Measurements from ENCODE around the gene TPGS2. TPM values are rescaled to one million over a fixed set of nuclear protein-coding genes. Genes with fewer than 3 reads are reported as not detected.
A peak's percentile ranks its signal among the peaks of the same experiment; 100 is the strongest.

TPGS2 gene
- total RNA-seq, 8 experiments from 2014 or later, result 29.4 to 160 (median 121) TPM

GRCh38 chr18:36839835-36840234 lies 11.0 kb upstream of the TPGS2 start:
- Histone ChIP-seq H3K4me3 (no peak overlapping the region), H3K27ac (no peak overlapping the region), H3K4me1 (replicated peaks in 1 of 2) (no peaks in the 10 kb centered on the region)
- in situ Hi-C loops (cut with MboI; ENCODE audit: low pct_unique_long_range_greater_than_20kb in 2 of 9, low sequenced_read_pairs in 9 of 9, unreplicated experiment in 9 of 9), result no loop called here
- 68 to 100% (median 98%) methylated on average over 1 to 4 of the region's 4 CpGs; no CpG with 5 or more reads in 2 of the 10 experiments for WGBS, 10 experiments
- ATAC-seq (replicated peaks in 6 of 8), result no peak

- peaks cover 0 to 6% of the 10 kb centered on the region in 2 donors for H3K4me1 ChIP-seq (replicated peaks in 1 of 2)
- ATAC-seq (replicated peaks in 6 of 8), result no peak
- in situ Hi-C loops (cut with MboI; ENCODE audit: low pct_unique_long_range_greater_than_20kb in 2 of 9, low sequenced_read_pairs in 9 of 9, unreplicated experiment in 9 of 9), result no loop called here
- no peak overlapping the region for H3K27ac ChIP-seq
- no peak overlapping the region for H3K4me3 ChIP-seq
- WGBS, 10 experiments, result 83 to 100% (median 100%) methylated on average over 1 of the region's 1 CpG; no CpG with 5 or more reads in 2 of the 10 experiments
Measured at GRCh38 chr18:36835927-36836326, 7.1 kb upstream of the TPGS2 start.

- 60 to 100% (median 96%) methylated on average over 1 to 2 of the region's 2 CpGs; no CpG with 5 or more reads in 4 of the 10 experiments for WGBS, 10 experiments
- Histone ChIP-seq H3K4me3 (no peak overlapping the region), H3K27ac (no peak overlapping the region), H3K4me1 (replicated peaks in 1 of 2) (peaks cover 4 to 18% of the 10 kb centered on the region in 2 donors)
- in situ Hi-C loops (cut with MboI; ENCODE audit: low pct_unique_long_range_greater_than_20kb in 2 of 9, low sequenced_read_pairs in 9 of 9, unreplicated experiment in 9 of 9), result no loop called here
- ATAC-seq (replicated peaks in 6 of 8), result no peak
Measured at GRCh38 chr18:36833120-36833519, 4.3 kb upstream of the TPGS2 start.

- ATAC-seq (replicated peaks in 6 of 8), result no peak
- peaks cover 7 to 22% of the 10 kb centered on the region in 2 donors for H3K4me1 ChIP-seq (replicated peaks in 1 of 2)
- H3K27ac ChIP-seq, result no peak overlapping the region
- no peak overlapping the region for H3K4me3 ChIP-seq
- in situ Hi-C loops (cut with MboI; ENCODE audit: low pct_unique_long_range_greater_than_20kb in 2 of 9, low sequenced_read_pairs in 9 of 9, unreplicated experiment in 9 of 9), result no loop called here
- 0 to 71% (median 17%) methylated on average over 1 of the region's 1 CpG; no CpG with 5 or more reads in 3 of the 10 experiments for WGBS, 10 experiments
Measured at GRCh38 chr18:36831139-36831538, 2.3 kb upstream of the TPGS2 start.

- in situ Hi-C loops (cut with MboI; ENCODE audit: low pct_unique_long_range_greater_than_20kb in 2 of 9, low sequenced_read_pairs in 9 of 9, unreplicated experiment in 9 of 9), result no loop called here
- peak in 1 of 8 experiments; percentile 1 for ATAC-seq (replicated peaks in 6 of 8)
- WGBS, 10 experiments, result 0 to 88% (median 40%) methylated on average over 1 of the region's 1 CpG; no CpG with 5 or more reads in 1 of the 10 experiments
- peaks cover 7 to 22% of the 10 kb centered on the region in 2 donors for H3K4me1 ChIP-seq (replicated peaks in 1 of 2)
- H3K27ac ChIP-seq, result no peak overlapping the region
- peak overlapping the region; percentile 49 to 89 (median 73) for H3K4me3 ChIP-seq
Measured at GRCh38 chr18:36830158-36830495, 1.3 kb upstream of the TPGS2 start.

- Histone ChIP-seq H3K27ac (peak overlapping the region; percentile 61 to 67), H3K4me1 (replicated peaks in 1 of 2) (peaks cover 7 to 22% of the 10 kb centered on the region in 2 donors), H3K4me3 (peak overlapping the region; percentile 49 to 89 (median 73))
- in situ Hi-C loops (cut with MboI; ENCODE audit: low pct_unique_long_range_greater_than_20kb in 2 of 9, low sequenced_read_pairs in 9 of 9, unreplicated experiment in 9 of 9), result no loop called here
- WGBS, 10 experiments, result 0 to 45% (median 35%) methylated on average over 1 to 10 of the region's 17 CpGs
- peak in 5 of 8 experiments; percentile 0 to 60 (median 50) for ATAC-seq (replicated peaks in 6 of 8)
Measured at GRCh38 chr18:36829362-36830157, 758 bp upstream of the TPGS2 start.

GRCh38 chr18:36828157-36828629 lies 609 bp downstream of the TPGS2 start:
- WGBS, 10 experiments, result 0 to 50% (median 0%) methylated on average over 1 to 8 of the region's 18 CpGs; no CpG with 5 or more reads in 2 of the 10 experiments
- peak in 7 of 8 experiments; percentile 0 to 4 (median 2) for ATAC-seq (replicated peaks in 6 of 8)

GRCh38 chr18:36826556-36826955 lies 2.2 kb downstream of the TPGS2 start:
- ATAC-seq (replicated peaks in 6 of 8), result no peak

More at GRCh38 chr18:36828157-36828629, 609 bp downstream of the TPGS2 start:
- peak overlapping the region; percentile 49 to 89 (median 73) for H3K4me3 ChIP-seq
- in situ Hi-C loops (cut with MboI; ENCODE audit: low pct_unique_long_range_greater_than_20kb in 2 of 9, low sequenced_read_pairs in 9 of 9, unreplicated experiment in 9 of 9), result no loop called here
- H3K27ac ChIP-seq, result peak overlapping the region; percentile 61 to 67
- H3K4me1 ChIP-seq (replicated peaks in 1 of 2), result peaks cover 7 to 22% of the 10 kb centered on the region in 2 donors

GRCh38 chr18:36825526-36825925 lies 3.3 kb downstream of the TPGS2 start:
- H3K4me3 ChIP-seq, result no peak overlapping the region
- ATAC-seq (replicated peaks in 6 of 8), result no peak
- in situ Hi-C loops (cut with MboI; ENCODE audit: low pct_unique_long_range_greater_than_20kb in 2 of 9, low sequenced_read_pairs in 9 of 9, unreplicated experiment in 9 of 9), result no loop called here
- no peak overlapping the region for H3K27ac ChIP-seq
- peaks cover 5 to 12% of the 10 kb centered on the region in 2 donors for H3K4me1 ChIP-seq (replicated peaks in 1 of 2)

More at GRCh38 chr18:36826556-36826955, 2.2 kb downstream of the TPGS2 start:
- in situ Hi-C loops (cut with MboI; ENCODE audit: low pct_unique_long_range_greater_than_20kb in 2 of 9, low sequenced_read_pairs in 9 of 9, unreplicated experiment in 9 of 9), result no loop called here
- Histone ChIP-seq H3K27ac (no peak overlapping the region), H3K4me1 (replicated peaks in 1 of 2) (peaks cover 7 to 22% of the 10 kb centered on the region in 2 donors), H3K4me3 (no peak overlapping the region)
- 80 to 100% (median 100%) methylated on average over 1 to 3 of the region's 3 CpGs; no CpG with 5 or more reads in 2 of the 10 experiments for WGBS, 10 experiments

- Histone ChIP-seq H3K4me3 (no peak overlapping the region), H3K27ac (no peak overlapping the region), H3K4me1 (replicated peaks in 1 of 2) (no peaks in the 10 kb centered on the region)
- ATAC-seq (replicated peaks in 6 of 8), result no peak
- in situ Hi-C loops (cut with MboI; ENCODE audit: low pct_unique_long_range_greater_than_20kb in 2 of 9, low sequenced_read_pairs in 9 of 9, unreplicated experiment in 9 of 9), result no loop called here
- WGBS, 10 experiments, result 75 to 100% (median 100%) methylated on average over 1 to 4 of the region's 4 CpGs; no CpG with 5 or more reads in 3 of the 10 experiments
Measured at GRCh38 chr18:36821681-36822080, 7.1 kb downstream of the TPGS2 start.

GRCh38 chr18:36819621-36820020 lies 9.2 kb downstream of the TPGS2 start:
- Histone ChIP-seq H3K4me1 (replicated peaks in 1 of 2) (peaks cover 2 to 5% of the 10 kb centered on the region in 2 donors), H3K4me3 (no peak overlapping the region), H3K27ac (no peak overlapping the region)
- in situ Hi-C loops (cut with MboI; ENCODE audit: low pct_unique_long_range_greater_than_20kb in 2 of 9, low sequenced_read_pairs in 9 of 9, unreplicated experiment in 9 of 9), result no loop called here
- no peak for ATAC-seq (replicated peaks in 6 of 8)

- 90 to 100% (median 100%) methylated on average over 1 to 3 of the region's 3 CpGs; no CpG with 5 or more reads in 2 of the 10 experiments for WGBS, 10 experiments
- Histone ChIP-seq H3K4me3 (no peak overlapping the region), H3K27ac (no peak overlapping the region), H3K4me1 (replicated peaks in 1 of 2) (peaks cover 2 to 5% of the 10 kb centered on the region in 2 donors)
- in situ Hi-C loops (cut with MboI; ENCODE audit: low pct_unique_long_range_greater_than_20kb in 2 of 9, low sequenced_read_pairs in 9 of 9, unreplicated experiment in 9 of 9), result no loop called here
- ATAC-seq (replicated peaks in 6 of 8), result no peak
Measured at GRCh38 chr18:36818652-36819051, 10.2 kb downstream of the TPGS2 start.

GRCh38 chr18:36817039-36817438 lies 11.8 kb downstream of the TPGS2 start:
- 50 to 100% methylated on average over 1 of the region's 1 CpG; no CpG with 5 or more reads in 8 of the 10 experiments for WGBS, 10 experiments
- Histone ChIP-seq H3K4me1 (replicated peaks in 1 of 2) (peaks cover 5 to 20% of the 10 kb centered on the region in 2 donors), H3K4me3 (no peak overlapping the region), H3K27ac (no peak overlapping the region)
- in situ Hi-C loops (cut with MboI; ENCODE audit: low pct_unique_long_range_greater_than_20kb in 2 of 9, low sequenced_read_pairs in 9 of 9, unreplicated experiment in 9 of 9), result no loop called here
- ATAC-seq (replicated peaks in 6 of 8), result no peak
